Measurements from ENCODE around the gene DGKH. TPM values are rescaled to one million over a fixed set of nuclear protein-coding genes. Genes with fewer than 3 reads are reported as not detected.

Gene DGKH
- total RNA-seq, 1 experiment from 2014 or later: 9.3 TPM

- H3K79me2 ChIP-seq (ENCODE audit: low read depth): no peaks in the 10 kb centered on the region
- peaks cover 21% of the 10 kb centered on the region for H3K4me1 ChIP-seq (replicated peaks; ENCODE audit: insufficient read depth)
- no peak for DNase-seq
- no TSS peak for BruUV-seq (replicated peaks)
- intact Hi-C loops (cut with micrococcal nuclease; ENCODE audit: unreplicated experiment): loop anchor here (5.0 kb wide), 1 partner anchor 65 kb away; the partner anchor contains the start of gene VWA8
- H3K27ac ChIP-seq: peak overlapping the region; percentile 82; the same call in 1 of the 2 replicates
- H3K4me3 ChIP-seq: no peak overlapping the region
- H3K4me2 ChIP-seq: peak overlapping the region; percentile 64
- POLR2A ChIA-PET (ENCODE audit: unreplicated experiment): no interaction called here
- no peaks in the 10 kb centered on the region for H3K9me3 ChIP-seq (ENCODE audit: insufficient read depth, low read depth)
- CTCF ChIA-PET: no interaction called here
- H2AFZ ChIP-seq: no peak overlapping the region
- H4K20me1 ChIP-seq (ENCODE audit: insufficient read depth): no peaks in the 10 kb centered on the region
- TF ChIP-seq EZH2 (IDR thresholded peaks at IDR 0.05; ENCODE audit: low read depth) (no peak), CTCF (conservative IDR thresholded peaks at IDR 0.05) (no peak)
- H3F3A ChIP-seq (ENCODE audit: insufficient read depth, low read depth): 0 out of 2 replicates have a peak, but pooled peaks cover 9% of the 10 kb centered on the region
- H3K36me3 ChIP-seq (ENCODE audit: low read depth): no peaks in the 10 kb centered on the region
- no peaks in the 10 kb centered on the region for H3K9me2 ChIP-seq (ENCODE audit: insufficient read depth)
- H3K27me3 ChIP-seq (ENCODE audit: insufficient read depth, low read depth): no peaks in the 10 kb centered on the region
Measured at GRCh38 chr13:42027286-42027685, 21.2 kb upstream of the DGKH start.

GRCh38 chr13:42028113-42028799 is 20.2 kb upstream of the DGKH start:
- TF ChIP-seq EZH2 (IDR thresholded peaks at IDR 0.05; ENCODE audit: low read depth) (no peak), CTCF (conservative IDR thresholded peaks at IDR 0.05) (no peak)
- Histone ChIP-seq H3F3A (ENCODE audit: insufficient read depth, low read depth) (0 out of 2 replicates have a peak, but pooled peaks cover 9% of the 10 kb centered on the region), H3K27ac (no peak overlapping the region), H2AFZ (no peak overlapping the region), H4K20me1 (ENCODE audit: insufficient read depth) (no peaks in the 10 kb centered on the region), H3K4me1 (replicated peaks; ENCODE audit: insufficient read depth) (peaks cover 21% of the 10 kb centered on the region), H3K4me3 (no peak overlapping the region), H3K27me3 (ENCODE audit: insufficient read depth, low read depth) (no peaks in the 10 kb centered on the region), H3K9me2 (ENCODE audit: insufficient read depth) (no peaks in the 10 kb centered on the region), H3K79me2 (ENCODE audit: low read depth) (no peaks in the 10 kb centered on the region), H3K36me3 (ENCODE audit: low read depth) (no peaks in the 10 kb centered on the region), H3K4me2 (no peak overlapping the region), H3K9me3 (ENCODE audit: insufficient read depth, low read depth) (no peaks in the 10 kb centered on the region)
- ChIA-PET POLR2A (ENCODE audit: unreplicated experiment) (interaction anchor here (0.6 kb wide), 1 partner anchor 80 kb away, joined by 3 read pairs; no protein-coding TSS in a partner anchor), CTCF (no interaction called here)
- DNase-seq: no peak
- no TSS peak for BruUV-seq (replicated peaks)
- intact Hi-C loops (cut with micrococcal nuclease; ENCODE audit: unreplicated experiment): loop anchor here (5.0 kb wide), 1 partner anchor 66 kb away; the partner anchor contains the start of gene VWA8

GRCh38 chr13:42035905-42036521 is 12.4 kb upstream of the DGKH start:
- Histone ChIP-seq H3K27ac (no peak overlapping the region), H3K4me1 (replicated peaks; ENCODE audit: insufficient read depth) (no peaks in the 10 kb centered on the region; the same call in 1 of the 2 replicates), H3K9me3 (ENCODE audit: insufficient read depth, low read depth) (no peaks in the 10 kb centered on the region), H3K9me2 (ENCODE audit: insufficient read depth) (no peaks in the 10 kb centered on the region), H3K79me2 (ENCODE audit: low read depth) (no peaks in the 10 kb centered on the region), H3K36me3 (ENCODE audit: low read depth) (no peaks in the 10 kb centered on the region), H3K4me2 (no peak overlapping the region), H3K27me3 (ENCODE audit: insufficient read depth, low read depth) (no peaks in the 10 kb centered on the region), H3K4me3 (no peak overlapping the region), H2AFZ (no peak overlapping the region), H3F3A (ENCODE audit: insufficient read depth, low read depth) (peaks cover 8% of the 10 kb centered on the region; the same call in 1 of the 2 replicates), H4K20me1 (ENCODE audit: insufficient read depth) (no peaks in the 10 kb centered on the region)
- ChIA-PET CTCF (no interaction called here), POLR2A (ENCODE audit: unreplicated experiment) (no interaction called here)
- intact Hi-C loops (cut with micrococcal nuclease; ENCODE audit: unreplicated experiment): no loop called here
- DNase-seq: no peak
- no TSS peak for BruUV-seq (replicated peaks)
- TF ChIP-seq CTCF (conservative IDR thresholded peaks at IDR 0.05) (no peak), EZH2 (IDR thresholded peaks at IDR 0.05; ENCODE audit: low read depth) (no peak)

Measured in PC-9 (cell line).